Nephron progenitor cell (in vitro differentiated cells): ENCODE results near the gene NOA1.

ENCODE experiments used
- DNase-seq: peaks from one replicate; pipeline ENCODE4 v3.0.0; 2021
- H3K27ac Mint-ChIP-seq: 2 replicates; pipeline ENCODE4 v1.8.0; 2021; ENCODE audit warnings: mild to moderate bottlenecking, moderate library complexity, mixed read lengths
- H3K27me3 Mint-ChIP-seq: 2 replicates; pipeline ENCODE4 v1.8.0; 2021; ENCODE audit warnings: mild to moderate bottlenecking, low read depth, mixed read lengths; ENCODE audit not compliant: poor library complexity
- H3K36me3 Mint-ChIP-seq: 2 replicates; pipeline ENCODE4 v1.8.0; 2021; ENCODE audit warnings: low read depth, mixed read lengths
- H3K4me1 Mint-ChIP-seq: 2 replicates; pipeline ENCODE4 v1.8.0; 2021; ENCODE audit warnings: mixed read lengths
- H3K4me3 Mint-ChIP-seq: 2 replicates; pipeline ENCODE4 v1.8.0; 2021; ENCODE audit warnings: mild to moderate bottlenecking, moderate library complexity, mixed read lengths
- H3K9me3 Mint-ChIP-seq: 2 replicates; pipeline ENCODE4 v1.8.0; 2021; ENCODE audit warnings: mild to moderate bottlenecking, moderate library complexity, mixed read lengths
- TF ChIP-seq, protein P1 (sequence below): fragments of 200-600 bp; sonication (generic); IDR thresholded peaks from 2 replicates; pipeline ENCODE4 v1.5.0; 2021; ENCODE audit warnings: antibody characterized with exemption

NOA1 gene

DNA sequence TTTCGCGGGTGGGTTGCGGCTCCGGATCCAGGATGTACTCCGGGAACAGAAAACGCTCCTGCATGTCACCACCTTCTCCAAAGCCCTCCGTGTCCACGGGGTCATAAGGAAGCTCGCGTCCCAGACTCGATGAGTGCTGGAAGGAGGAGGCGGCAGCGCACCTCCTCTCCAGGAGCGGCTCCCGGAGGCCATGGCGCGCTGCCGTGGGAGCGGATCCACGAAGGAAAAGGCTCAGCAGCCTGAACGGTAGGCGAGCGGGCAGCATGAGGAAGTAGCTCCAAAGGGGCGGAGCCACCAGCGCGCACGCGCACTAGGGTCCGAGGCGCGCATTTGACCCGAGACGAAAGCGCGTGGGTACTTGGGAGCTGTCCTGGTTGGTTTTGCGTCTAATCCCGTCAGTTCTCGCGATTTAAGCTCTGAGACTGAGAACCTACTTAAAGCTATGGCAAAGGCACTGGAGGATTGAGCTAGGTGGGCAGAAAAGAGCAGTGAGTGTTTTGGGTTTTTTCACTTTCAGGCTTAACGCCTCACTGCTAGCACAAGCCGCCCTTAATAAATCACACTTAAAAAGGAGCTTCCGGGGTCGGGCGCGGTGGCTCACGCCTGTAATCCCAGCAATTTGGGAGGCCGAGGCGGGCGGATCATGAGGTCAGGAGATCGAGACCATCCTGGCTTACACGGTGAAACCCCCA lies at the start of gene NOA1:
Gene NOA1, minus strand, starts transcription at position 286 of the 692 bp plus-strand sequence. Its CDS starts 21 bp downstream, at position 265.
- TF ChIP-seq, protein P1, sequence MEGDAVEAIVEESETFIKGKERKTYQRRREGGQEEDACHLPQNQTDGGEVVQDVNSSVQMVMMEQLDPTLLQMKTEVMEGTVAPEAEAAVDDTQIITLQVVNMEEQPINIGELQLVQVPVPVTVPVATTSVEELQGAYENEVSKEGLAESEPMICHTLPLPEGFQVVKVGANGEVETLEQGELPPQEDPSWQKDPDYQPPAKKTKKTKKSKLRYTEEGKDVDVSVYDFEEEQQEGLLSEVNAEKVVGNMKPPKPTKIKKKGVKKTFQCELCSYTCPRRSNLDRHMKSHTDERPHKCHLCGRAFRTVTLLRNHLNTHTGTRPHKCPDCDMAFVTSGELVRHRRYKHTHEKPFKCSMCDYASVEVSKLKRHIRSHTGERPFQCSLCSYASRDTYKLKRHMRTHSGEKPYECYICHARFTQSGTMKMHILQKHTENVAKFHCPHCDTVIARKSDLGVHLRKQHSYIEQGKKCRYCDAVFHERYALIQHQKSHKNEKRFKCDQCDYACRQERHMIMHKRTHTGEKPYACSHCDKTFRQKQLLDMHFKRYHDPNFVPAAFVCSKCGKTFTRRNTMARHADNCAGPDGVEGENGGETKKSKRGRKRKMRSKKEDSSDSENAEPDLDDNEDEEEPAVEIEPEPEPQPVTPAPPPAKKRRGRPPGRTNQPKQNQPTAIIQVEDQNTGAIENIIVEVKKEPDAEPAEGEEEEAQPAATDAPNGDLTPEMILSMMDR = no peak
- H3K4me1 Mint-ChIP-seq = peaks cover 50% of the 10 kb centered on the region
- peaks cover 26% of the 10 kb centered on the region for H3K36me3 Mint-ChIP-seq
- peaks cover 4% of the 10 kb centered on the region for H3K27me3 Mint-ChIP-seq
- peak within 1 kb of the TSS; percentile 100 for H3K4me3 Mint-ChIP-seq
- peaks cover 16% of the 10 kb centered on the region for H3K9me3 Mint-ChIP-seq
- peak; percentile 97 for DNase-seq
- peak within 1 kb of the TSS; percentile 99 for H3K27ac Mint-ChIP-seq

DNA sequence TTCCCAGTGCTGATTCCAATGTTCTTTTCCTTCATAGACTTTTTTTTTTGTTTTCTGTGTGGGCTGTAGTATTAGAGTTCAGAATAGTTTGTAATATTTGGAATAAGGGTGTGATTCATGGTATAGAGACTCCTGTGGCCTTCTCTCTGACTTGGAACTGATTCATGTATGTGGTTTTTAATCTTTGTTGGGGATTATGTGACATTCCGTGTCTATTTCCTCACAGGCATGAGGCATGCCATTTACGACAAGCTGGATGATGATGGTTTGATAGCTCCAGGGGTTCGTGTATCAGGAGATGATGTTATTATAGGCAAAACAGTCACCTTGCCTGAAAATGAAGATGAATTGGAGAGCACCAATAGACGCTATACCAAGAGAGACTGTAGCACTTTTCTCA lies 45.7 kb upstream of the NOA1 start:
- Mint-ChIP-seq H3K36me3 (peaks cover 83% of the 10 kb centered on the region), H3K4me3 (no peak overlapping the region), H3K4me1 (no peaks in the 10 kb centered on the region), H3K27ac (no peak overlapping the region), H3K27me3 (no peaks in the 10 kb centered on the region), H3K9me3 (no peaks in the 10 kb centered on the region)
- no peak for DNase-seq
- TF ChIP-seq, protein P1 = no peak

DNA sequence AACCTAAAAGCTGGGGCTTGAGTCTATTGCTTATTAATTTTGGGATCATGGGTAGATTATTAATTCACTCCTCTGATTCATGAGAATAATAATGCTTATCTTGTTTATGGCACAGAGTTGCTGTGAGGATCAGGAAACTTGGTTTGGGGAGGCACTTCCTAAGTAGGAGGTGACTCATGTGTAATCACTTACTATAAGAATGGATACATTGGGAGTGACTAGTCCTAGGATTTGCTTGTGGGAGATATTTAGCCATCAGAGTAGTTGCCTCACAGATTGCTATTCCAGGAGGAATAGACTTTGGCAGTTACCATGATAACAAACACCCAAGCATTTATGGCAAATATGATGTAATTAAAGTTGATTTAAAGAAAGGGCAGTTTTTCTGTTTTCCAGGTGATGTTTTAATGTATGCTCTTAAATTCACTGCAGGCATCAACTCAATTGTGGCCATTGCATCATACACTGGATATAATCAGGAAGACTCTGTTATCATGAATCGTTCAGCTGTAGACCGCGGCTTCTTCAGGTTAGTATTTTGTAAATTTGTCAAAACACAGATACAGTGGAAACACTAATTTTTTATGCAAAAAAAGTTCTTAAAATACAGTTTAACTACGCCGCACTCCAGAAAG lies 43.2 kb upstream of the NOA1 start:
- no peak for DNase-seq
- H3K27me3 Mint-ChIP-seq = no peaks in the 10 kb centered on the region
- H3K36me3 Mint-ChIP-seq = peaks cover 82% of the 10 kb centered on the region
- H3K27ac Mint-ChIP-seq = peak overlapping the region; percentile 21
- no peaks in the 10 kb centered on the region for H3K9me3 Mint-ChIP-seq
- TF ChIP-seq, protein P1 = no peak
- no peaks in the 10 kb centered on the region for H3K4me1 Mint-ChIP-seq
- H3K4me3 Mint-ChIP-seq = no peak overlapping the region

DNA sequence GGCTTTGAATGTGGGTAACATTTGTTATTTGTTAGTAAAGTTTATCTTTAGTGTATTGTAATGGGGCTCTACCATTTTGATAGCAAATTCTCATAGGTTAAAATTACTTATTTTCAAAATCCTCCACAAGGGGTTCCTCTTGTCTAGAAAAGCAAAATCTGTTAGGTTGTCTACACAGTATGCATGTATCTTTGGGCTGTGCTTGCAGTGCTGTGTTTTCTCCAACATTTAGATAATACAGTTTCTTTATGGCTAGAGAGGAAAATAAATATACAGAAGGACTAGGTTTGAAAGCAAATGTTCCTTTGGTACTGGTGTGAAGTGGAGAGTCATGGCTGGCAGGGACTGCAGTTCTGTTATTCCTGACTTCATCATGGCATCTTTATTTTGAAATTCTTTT lies 41.6 kb upstream of the NOA1 start:
- no peaks in the 10 kb centered on the region for H3K4me1 Mint-ChIP-seq
- H3K36me3 Mint-ChIP-seq = peaks cover 77% of the 10 kb centered on the region
- H3K27me3 Mint-ChIP-seq = no peaks in the 10 kb centered on the region
- TF ChIP-seq, protein P1 = no peak
- no peak overlapping the region for H3K27ac Mint-ChIP-seq
- no peak for DNase-seq
- H3K4me3 Mint-ChIP-seq = no peak overlapping the region
- no peaks in the 10 kb centered on the region for H3K9me3 Mint-ChIP-seq

DNA sequence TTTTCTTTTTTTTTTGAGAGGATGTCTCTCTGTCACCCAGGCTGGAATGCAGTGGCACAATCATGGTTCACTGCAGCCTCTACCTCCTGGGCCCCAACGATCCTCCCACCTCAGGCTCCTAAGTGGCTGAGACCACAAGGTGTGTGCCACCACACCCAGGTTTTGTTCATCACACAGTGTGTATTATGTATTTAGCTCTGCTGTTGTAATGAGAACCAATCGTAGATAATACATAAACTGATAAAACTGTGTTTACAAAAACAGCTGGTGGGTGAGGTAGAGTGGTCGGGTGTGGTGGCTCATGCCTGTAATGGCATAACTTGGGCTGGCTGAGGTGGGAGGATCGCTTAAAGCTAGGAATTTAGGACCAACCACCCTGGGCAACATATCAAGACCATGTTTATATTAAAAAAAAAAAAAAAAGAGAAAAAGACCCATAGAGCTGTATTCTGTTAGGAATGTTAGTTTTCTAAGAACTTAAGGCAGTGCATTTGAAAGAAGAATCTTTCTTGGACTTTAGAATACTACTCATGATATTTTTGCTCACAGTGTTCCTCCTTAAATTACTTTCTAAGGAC lies 36.2 kb upstream of the NOA1 start:
- H3K9me3 Mint-ChIP-seq = no peaks in the 10 kb centered on the region
- no peak overlapping the region for H3K4me3 Mint-ChIP-seq
- H3K27me3 Mint-ChIP-seq = no peaks in the 10 kb centered on the region
- H3K27ac Mint-ChIP-seq = no peak overlapping the region
- DNase-seq = no peak
- H3K4me1 Mint-ChIP-seq = no peaks in the 10 kb centered on the region
- TF ChIP-seq, protein P1 = no peak
- peaks cover 62% of the 10 kb centered on the region for H3K36me3 Mint-ChIP-seq
